GM19043 (cell line): Measurements from ENCODE around the gene ZNF665.
"Not testable (repeated sequence)": the region's sequence is repeated elsewhere in the genome, so short reads cannot be mapped to it uniquely, and the experiment has no call there.

Experiments
- ATAC-seq: cut with Tn5 transposase; IDR thresholded peaks from one replicate; pipeline ENCODE4 v1.9.1; 2021; ENCODE audit warnings: low read depth; ENCODE audit not compliant: unreplicated experiment

The ZNF665 gene

DNA sequence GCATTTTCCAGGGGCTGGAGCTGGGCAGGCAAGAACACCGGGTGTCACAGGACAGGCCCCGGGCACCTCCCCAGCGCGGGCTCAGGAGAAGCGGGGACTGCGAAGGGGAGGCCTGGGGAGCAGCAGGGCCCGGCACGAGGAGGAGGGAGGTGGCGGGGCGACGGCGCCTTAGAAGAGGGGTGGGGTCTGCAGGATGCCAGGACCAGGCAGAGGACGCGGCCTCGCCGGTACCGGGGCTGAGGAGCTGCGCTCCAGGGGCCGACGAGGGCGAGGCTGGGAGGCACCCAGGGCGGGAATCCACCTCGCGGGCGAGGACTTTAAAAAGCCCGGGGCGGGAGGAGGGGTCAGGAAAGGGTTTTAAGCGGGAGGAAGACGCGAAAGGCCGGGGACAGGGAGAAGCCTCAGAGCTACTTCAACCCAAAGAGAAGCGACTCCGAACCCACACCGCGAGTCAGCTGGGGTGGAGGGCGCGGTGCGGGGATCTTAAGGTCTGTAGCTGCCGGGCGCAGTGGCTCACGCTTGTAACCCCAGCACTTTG is 35.0 kb downstream of the ZNF665 start:
- ATAC-seq: no peak

DNA sequence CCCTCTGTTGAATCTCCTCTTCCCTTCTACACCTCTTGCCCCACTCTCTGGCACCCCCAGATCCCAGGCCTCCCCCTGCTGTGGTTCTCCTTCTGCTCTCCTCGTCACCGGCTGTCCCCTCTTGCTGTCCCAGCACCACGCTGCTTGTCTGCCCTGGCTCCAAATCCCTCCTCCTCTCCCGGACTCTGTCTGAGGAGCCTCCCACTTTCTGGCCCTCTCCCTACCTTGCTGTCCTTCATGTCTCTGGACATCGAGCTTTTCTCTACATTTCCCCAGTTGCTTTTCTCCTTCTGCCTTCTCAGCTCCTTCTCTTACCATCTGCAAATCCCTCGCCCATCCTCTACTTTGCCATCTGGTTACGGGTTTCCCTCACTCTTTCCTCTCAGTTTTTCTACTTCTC is 35.5 kb downstream of the ZNF665 start:
- ATAC-seq: no peak

DNA sequence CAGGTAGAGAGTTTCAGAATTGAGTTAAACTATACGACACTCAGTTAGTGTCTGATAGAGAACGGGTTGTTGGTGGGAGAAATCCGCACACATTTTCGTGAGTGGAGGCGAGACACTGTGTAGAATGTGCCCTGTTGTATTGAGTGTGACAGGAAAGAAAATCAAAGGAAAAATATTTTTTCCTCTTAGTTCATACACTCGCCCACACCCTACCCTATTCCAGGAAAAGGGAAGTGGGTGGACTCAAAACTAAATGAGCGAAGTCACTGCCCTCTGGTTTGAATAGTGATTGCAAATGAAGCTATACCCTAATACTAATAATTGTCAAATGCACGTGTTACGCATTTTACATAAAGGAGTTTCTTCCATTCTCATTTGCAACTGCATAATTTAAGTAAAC is 36.3 kb downstream of the ZNF665 start:
- ATAC-seq: no peak

DNA sequence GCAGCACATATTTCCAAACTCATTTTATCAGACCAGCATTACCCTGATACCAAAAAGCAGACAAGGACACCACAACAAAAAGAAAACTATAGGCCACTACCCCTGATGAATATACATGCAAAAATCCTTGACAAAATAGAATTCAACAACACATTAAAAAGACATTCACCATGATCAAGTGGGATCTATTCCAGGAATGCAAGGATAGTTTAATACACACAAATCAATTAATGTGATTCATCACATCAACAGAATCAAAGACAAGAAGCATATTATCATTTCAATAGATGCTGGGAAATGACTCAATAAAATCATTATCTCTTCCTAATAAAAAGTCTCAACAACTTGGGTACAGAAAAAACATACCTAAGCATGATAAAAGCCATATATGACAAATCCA is 45.5 kb downstream of the ZNF665 start:
- no peak for ATAC-seq

DNA sequence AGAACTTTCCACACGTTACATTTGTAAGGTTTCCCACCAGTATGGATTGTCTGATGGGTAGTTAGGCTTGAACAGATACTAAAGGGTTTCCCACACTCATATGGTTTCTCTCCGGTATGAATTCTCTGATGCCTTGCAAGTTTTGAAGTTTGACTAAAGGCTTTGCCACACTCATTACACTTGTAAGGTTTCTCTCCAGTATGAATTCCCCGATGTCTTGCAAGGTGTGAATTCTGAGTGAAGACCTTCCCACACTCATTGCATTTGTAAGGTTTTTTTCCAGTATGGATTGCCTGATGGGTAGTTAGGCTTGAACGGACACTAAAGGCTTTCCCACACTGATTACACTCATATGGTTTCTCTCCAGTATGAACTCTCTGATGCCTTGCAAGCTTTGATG is 52.8 kb downstream of the ZNF665 start:
- ATAC-seq: no peak

DNA sequence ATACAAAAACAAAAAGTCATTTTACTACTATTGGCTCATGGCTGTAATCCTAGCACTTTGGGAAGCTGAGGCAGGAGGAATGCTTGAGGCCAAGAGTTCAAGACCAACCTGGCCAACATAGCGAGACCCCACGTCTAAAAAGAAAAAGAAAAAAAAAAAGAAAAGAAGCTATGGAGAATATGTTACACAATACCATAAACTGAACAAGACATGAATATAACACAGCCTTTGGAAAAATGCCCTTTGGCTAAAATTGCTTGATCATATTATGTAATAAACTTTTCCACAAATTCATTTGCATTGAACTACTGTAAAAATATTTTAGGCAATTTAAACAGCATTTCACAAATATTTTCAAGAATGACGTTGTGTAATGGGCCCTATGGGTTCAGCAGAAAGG is 56.7 kb downstream of the ZNF665 start:
- no peak for ATAC-seq

DNA sequence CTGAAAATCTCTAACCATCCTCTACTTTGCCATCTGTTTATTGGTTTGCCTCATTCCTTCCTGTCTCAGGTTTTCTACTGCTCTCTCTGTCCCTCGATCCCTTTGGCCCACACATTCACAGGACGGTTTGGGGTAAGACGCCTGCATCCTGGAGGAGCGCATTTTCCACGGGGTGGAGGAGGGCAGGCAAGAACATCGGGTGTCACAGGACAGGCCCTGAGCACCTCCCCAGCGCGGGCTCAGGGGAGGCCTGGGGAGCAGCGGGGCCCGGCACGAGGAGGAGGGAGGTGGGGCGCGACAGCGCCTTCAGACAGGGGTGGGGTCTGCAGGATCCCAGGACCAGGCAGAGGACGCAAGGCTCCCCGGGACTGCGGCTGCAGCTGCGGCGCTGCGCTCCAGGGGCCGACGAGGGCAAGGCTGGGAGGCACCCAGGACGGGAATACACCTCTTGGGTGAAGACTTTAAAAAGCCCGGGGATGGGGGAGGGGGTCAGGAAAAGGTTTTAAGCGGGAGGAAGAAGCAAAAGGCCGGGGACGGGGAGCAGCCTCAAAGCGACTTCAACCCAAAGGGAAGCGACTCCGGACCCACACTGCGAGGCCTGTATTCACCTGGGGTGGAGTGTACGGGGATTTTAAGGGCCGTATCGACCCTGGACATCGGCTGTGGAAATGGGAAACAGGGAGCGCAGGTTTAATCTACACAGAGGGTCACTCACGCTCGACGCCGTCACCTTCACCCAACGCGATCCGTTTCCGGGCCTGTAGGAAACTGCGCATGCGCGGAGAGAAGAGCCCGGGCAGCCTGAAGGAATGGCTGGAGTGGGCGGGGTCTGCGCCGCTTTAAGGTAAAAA is 60.8 kb downstream of the ZNF665 start, which contains the start of gene ZNF415:
ZNF415 (minus strand) TSS at position 770 of the 851 bp plus-strand sequence. CDS start 10,234 bp downstream, outside the sequence.
- no peak for ATAC-seq

DNA sequence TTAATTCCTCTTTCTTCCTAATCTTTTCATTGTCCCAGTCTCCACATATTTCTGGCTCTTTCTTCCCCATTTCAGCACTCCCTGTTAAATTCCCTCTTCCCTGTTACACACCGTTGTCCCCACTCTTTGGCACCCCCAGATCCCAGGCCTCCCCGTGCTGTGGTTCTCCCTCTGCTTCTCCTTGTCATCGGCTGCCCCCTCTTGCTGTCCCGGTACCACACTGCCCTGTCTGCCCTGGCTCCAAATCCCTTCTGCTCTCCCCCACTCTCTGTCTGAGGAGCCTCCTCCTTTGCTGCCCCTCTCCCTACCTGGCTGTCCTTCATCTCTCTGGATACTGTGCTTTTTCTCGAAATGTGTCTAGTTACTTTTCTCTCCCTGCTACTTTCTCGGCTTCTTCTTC is 61.4 kb downstream of the ZNF665 start:
- ATAC-seq: no peak

DNA sequence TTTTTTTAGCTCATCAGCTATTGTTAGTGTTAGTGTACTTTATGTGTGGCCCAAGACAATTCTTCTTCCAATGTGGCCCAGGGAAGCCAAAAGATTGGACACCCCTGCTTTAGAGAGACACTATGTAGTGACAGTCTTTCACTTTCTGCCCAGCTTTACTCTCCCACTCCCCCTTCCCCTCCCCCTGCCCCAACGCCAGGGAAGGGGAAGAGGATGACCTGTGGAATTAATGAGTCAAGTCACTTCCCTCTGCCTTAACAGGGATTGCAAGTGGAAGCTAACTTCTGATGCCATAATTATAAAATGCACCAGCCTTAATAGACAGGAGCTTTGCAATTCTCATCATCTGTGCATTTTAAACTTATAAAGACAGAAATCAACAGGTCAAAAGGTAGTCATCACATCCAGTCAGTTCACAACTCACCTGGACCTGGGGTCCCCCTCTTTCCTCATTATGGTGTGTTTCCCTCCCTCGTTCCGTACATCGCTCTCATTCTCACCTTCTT is 62.0 kb downstream of the ZNF665 start:
- ATAC-seq: no peak

DNA sequence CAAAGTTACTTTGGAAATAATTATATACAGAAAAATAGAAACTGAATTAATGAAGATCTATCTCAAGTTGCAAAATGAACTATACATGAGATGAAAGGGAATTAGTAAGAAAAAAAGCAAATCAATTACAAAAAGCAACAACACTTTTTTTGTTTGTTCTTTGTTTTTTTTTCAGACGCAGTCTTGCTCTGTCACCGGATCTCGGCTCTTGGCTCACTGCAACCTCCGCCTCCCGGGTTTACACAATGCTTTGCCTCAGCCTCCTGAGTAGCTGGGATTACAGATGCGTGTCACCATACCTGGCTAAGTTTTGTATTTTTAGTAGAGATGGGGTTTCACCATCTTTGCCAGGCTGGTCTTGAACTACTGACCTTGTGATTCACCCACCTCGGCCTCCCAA is 62.7 kb downstream of the ZNF665 start:
- ATAC-seq: no peak

DNA sequence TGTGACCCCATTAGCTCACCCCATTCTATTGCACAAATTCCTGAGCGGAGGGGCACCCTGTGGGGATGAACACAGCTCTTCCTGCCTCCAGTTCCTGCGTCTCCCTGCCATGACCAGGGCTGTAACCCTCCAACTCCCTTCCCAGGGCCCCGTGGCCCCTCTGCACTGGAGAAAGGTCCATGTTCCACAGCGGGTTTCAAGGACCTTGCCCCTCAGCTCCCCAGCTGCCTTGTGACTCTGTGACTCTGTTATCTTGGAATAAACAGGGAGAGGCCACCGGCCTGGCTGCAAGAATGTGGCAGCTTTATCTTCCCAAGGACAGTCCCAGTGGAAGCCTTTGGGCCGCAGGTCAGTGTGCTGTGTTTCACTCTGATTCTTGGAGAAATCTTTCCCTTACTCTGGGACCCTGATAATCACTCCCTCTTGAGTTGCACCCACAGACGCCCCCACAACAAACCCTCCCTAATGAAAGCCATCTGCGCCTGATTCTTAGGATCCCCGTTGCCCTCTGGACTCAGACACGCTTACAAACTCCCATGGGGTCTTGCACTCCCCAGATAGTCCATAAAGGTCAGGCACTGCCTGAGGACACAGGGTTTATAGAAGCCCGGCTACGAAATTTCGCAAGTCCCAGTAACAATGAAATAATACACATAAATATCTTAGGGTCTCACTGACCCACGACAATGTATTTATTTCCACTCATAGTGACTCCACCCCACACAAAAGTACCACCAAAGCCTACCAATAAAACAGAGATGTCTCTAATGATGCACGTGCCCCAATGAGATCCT is 66.2 kb downstream of the ZNF665 start:
- ATAC-seq: not testable (repeated sequence)

DNA sequence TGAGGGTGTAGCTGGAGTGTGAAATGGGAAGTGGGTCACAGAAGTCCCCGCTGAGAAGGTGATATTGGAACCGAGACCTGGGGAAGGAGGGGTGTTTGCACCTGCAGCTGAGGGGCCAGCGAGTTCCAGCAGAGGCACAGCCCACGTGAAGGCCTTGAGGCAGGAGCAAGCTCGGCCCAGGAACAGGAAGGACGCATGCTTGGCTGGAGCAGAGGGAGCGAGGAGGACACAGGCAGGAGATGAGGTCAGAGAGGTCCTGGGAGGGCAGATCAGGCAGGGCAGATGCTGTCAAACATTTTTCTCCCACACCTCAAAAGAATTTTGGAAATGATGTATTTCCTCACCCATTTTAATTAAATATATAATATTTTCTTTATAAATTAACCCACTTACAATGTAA is 69.8 kb downstream of the ZNF665 start:
- no peak for ATAC-seq
